Kidney epithelial cell (primary cell): ENCODE data around the gene TSEN54. TPM values are rescaled to one million over a fixed set of nuclear protein-coding genes. Genes with fewer than 3 reads are reported as not detected.

Experiments
- DNase-seq: peaks from one replicate; pipeline ENCODE4 v3.0.0-alpha.2; 2010; ENCODE audit warnings: low read depth
- H3K27me3 ChIP-seq: 2 replicates; pipeline ENCODE4 v1.6.0; 2011; ENCODE audit warnings: low read length; ENCODE audit not compliant: control insufficient read depth, insufficient read depth
- H3K36me3 ChIP-seq: 2 replicates; pipeline ENCODE4 v1.5.1; 2011; ENCODE audit warnings: low read length; ENCODE audit not compliant: control insufficient read depth, insufficient read depth
- H3K4me3 ChIP-seq: 2 replicates; pipeline ENCODE4 v1.5.1; 2011; ENCODE audit warnings: low read depth, mild to moderate bottlenecking, control low read depth, low read length
- CTCF ChIP-seq: IDR thresholded peaks from 2 replicates; pipeline ENCODE4 v1.5.1; 2011; ENCODE audit warnings: mild to moderate bottlenecking, moderate library complexity, low read length, control low read depth, inconsistent platforms; ENCODE audit not compliant: insufficient read depth, poor library complexity, severe bottlenecking
- total RNA-seq: library from RNA; depleted of rRNA; stranded (reverse); fragments of >200 nt; gene quantifications from 2 replicates; pipeline ENCODE4 v1.2.3, GENCODE V29; 2015

The TSEN54 gene
- total RNA-seq, 1 donor from 2014 or later: 23.5 TPM

GRCh38 chr17:75550139-75550465, 33.8 kb downstream of the TSEN54 start:
- H3K36me3 ChIP-seq: peaks cover 1% of the 10 kb centered on the region
- H3K27me3 ChIP-seq: no peaks in the 10 kb centered on the region
- TF ChIP-seq CTCF: no peak
- DNase-seq: no peak
- no peak overlapping the region for H3K4me3 ChIP-seq

- H3K4me3 ChIP-seq: no peak overlapping the region
- H3K27me3 ChIP-seq: no peaks in the 10 kb centered on the region
- no peak for TF ChIP-seq CTCF
- DNase-seq: peak; percentile 16
- H3K36me3 ChIP-seq: peaks cover 1% of the 10 kb centered on the region
Observed at GRCh38 chr17:75551266-75551665, 34.9 kb downstream of the TSEN54 start.

GRCh38 chr17:75552425-75553294, 36.3 kb downstream of the TSEN54 start:
- no peaks in the 10 kb centered on the region for H3K27me3 ChIP-seq
- TF ChIP-seq CTCF: no peak
- H3K36me3 ChIP-seq: no peaks in the 10 kb centered on the region
- no peak overlapping the region for H3K4me3 ChIP-seq
- DNase-seq: no peak

DNA sequence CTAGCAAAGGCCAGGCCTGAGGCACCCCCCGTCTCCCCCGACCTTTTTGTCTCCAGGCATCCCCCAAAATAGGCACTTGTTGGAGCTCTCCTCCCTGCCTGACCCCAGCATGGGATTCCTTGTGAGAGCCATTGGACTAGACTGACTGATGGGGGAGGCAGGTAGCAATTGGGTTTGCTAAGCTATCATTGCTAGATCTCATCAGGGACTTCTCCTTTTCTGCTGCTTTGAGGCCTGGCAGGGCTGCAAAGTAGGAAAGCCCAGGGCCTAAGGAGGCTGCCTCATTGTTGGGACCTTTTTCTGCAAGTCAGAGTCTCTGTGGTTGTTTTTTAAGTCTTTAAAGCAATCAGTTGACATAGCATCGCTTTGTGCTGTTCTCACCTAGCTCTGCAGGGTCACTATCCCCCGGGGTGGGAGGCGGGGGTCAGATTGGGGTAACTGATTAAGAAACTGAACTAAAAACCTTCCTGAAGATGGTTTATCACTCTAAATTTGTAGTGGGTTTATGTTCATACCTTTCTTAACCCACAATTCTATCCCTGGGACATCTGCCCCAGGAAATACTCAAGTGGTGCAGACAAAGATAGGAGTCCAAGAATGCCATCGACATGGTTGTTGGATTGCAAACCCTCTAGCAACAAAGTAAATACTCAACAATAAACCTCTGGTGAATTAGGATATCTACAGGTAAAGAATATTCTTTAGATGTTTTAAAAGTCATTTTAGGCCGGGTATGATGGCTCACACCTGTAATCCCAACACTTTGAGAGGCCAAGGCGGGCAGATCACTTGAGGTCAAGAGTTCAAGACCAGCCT, 37.2 kb downstream of the TSEN54 start:
- no peak for DNase-seq
- no peaks in the 10 kb centered on the region for H3K36me3 ChIP-seq
- H3K4me3 ChIP-seq: no peak overlapping the region
- no peak for TF ChIP-seq CTCF
- H3K27me3 ChIP-seq: no peaks in the 10 kb centered on the region

DNA sequence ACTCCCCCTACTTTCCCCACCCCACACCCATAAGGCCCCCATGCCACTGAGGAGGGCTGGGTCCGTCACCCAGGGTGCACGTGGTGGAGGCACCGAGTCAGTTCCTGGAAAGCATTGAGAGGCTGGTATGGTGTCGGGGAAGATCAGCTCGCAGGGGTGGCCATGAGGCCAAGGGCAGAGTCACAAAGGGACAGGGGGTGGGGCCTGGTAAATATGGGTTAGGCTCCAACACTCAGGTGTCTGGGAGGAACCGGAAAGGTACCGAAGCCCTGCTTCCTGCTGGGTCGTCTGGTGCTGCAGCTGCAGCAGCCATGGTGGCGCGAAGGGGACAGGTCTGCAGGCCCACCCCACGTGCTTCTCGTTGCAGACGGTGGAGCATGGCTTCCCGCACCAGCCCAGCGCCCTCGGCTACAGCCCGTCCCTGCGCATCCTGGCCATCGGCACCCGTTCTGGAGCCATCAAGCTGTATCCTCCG, 39.4 kb downstream of the TSEN54 start:
- TF ChIP-seq CTCF: no peak
- no peak overlapping the region for H3K4me3 ChIP-seq
- no peaks in the 10 kb centered on the region for H3K27me3 ChIP-seq
- DNase-seq: no peak
- no peaks in the 10 kb centered on the region for H3K36me3 ChIP-seq
